ENCODE measurements around the gene NRN1L.
A peak's percentile ranks its signal among the peaks of the same experiment; 100 is the strongest.

NRN1L gene

GRCh38 chr16:67885545-67885944 is 860 bp downstream of the NRN1L start:
- DNase-seq (ENCODE audit: low read depth), result no peak
- Histone ChIP-seq H3K9me3 (ENCODE audit: control insufficient read depth, low read length) (no peaks in the 10 kb centered on the region), H3K4me3 (ENCODE audit: low read length) (no peak overlapping the region), H3K27me3 (replicated peaks; ENCODE audit: control insufficient read depth, insufficient read depth, low read length) (no peaks in the 10 kb centered on the region), H3K9ac (ENCODE audit: low read length) (no peak overlapping the region), H3K36me3 (ENCODE audit: control insufficient read depth, insufficient read depth, low read length, severe bottlenecking) (peaks cover 38% of the 10 kb centered on the region), H3K4me1 (ENCODE audit: control insufficient read depth, insufficient read depth, low read length) (peaks cover 9% of the 10 kb centered on the region)

- H3K36me3 ChIP-seq (ENCODE audit: control insufficient read depth, insufficient read depth, low read length, severe bottlenecking), result peaks cover 34% of the 10 kb centered on the region
- no peak overlapping the region for H3K9ac ChIP-seq (ENCODE audit: low read length)
- H3K27me3 ChIP-seq (replicated peaks; ENCODE audit: control insufficient read depth, insufficient read depth, low read length), result no peaks in the 10 kb centered on the region
- H3K4me3 ChIP-seq (ENCODE audit: low read length), result no peak overlapping the region
- no peak for DNase-seq (ENCODE audit: low read depth)
- peaks cover 9% of the 10 kb centered on the region for H3K4me1 ChIP-seq (ENCODE audit: control insufficient read depth, insufficient read depth, low read length)
- H3K9me3 ChIP-seq (ENCODE audit: control insufficient read depth, low read length), result no peaks in the 10 kb centered on the region
Observed at GRCh38 chr16:67885976-67886375, 1.3 kb downstream of the NRN1L start.

GRCh38 chr16:67886387-67886786 is 1.7 kb downstream of the NRN1L start:
- no peak for DNase-seq (ENCODE audit: low read depth)
- Histone ChIP-seq H3K36me3 (ENCODE audit: control insufficient read depth, insufficient read depth, low read length, severe bottlenecking) (peaks cover 29% of the 10 kb centered on the region), H3K27me3 (replicated peaks; ENCODE audit: control insufficient read depth, insufficient read depth, low read length) (no peaks in the 10 kb centered on the region), H3K4me3 (ENCODE audit: low read length) (no peak overlapping the region), H3K9me3 (ENCODE audit: control insufficient read depth, low read length) (no peaks in the 10 kb centered on the region), H3K4me1 (ENCODE audit: control insufficient read depth, insufficient read depth, low read length) (peaks cover 9% of the 10 kb centered on the region), H3K9ac (ENCODE audit: low read length) (no peak overlapping the region)

- Histone ChIP-seq H3K4me3 (ENCODE audit: low read length) (no peak overlapping the region), H3K27me3 (replicated peaks; ENCODE audit: control insufficient read depth, insufficient read depth, low read length) (no peaks in the 10 kb centered on the region), H3K4me1 (ENCODE audit: control insufficient read depth, insufficient read depth, low read length) (peaks cover 14% of the 10 kb centered on the region), H3K9ac (ENCODE audit: low read length) (no peak overlapping the region), H3K9me3 (ENCODE audit: control insufficient read depth, low read length) (no peaks in the 10 kb centered on the region), H3K36me3 (ENCODE audit: control insufficient read depth, insufficient read depth, low read length, severe bottlenecking) (peaks cover 10% of the 10 kb centered on the region)
- no peak for DNase-seq (ENCODE audit: low read depth)
Observed at GRCh38 chr16:67888331-67888730, 3.6 kb downstream of the NRN1L start.

GRCh38 chr16:67892375-67892774 is 7.7 kb downstream of the NRN1L start:
- DNase-seq (ENCODE audit: low read depth), result no peak
- Histone ChIP-seq H3K9me3 (ENCODE audit: control insufficient read depth, low read length) (no peaks in the 10 kb centered on the region), H3K4me3 (ENCODE audit: low read length) (peak overlapping the region; percentile 81), H3K27me3 (replicated peaks; ENCODE audit: control insufficient read depth, insufficient read depth, low read length) (no peaks in the 10 kb centered on the region), H3K9ac (ENCODE audit: low read length) (peak overlapping the region; percentile 84), H3K36me3 (ENCODE audit: control insufficient read depth, insufficient read depth, low read length, severe bottlenecking) (no peaks in the 10 kb centered on the region), H3K4me1 (ENCODE audit: control insufficient read depth, insufficient read depth, low read length) (peaks cover 25% of the 10 kb centered on the region)

GRCh38 chr16:67892899-67893742 is 8.4 kb downstream of the NRN1L start, which contains the start of gene PSKH1:
Gene PSKH1, plus strand, starts transcription at chr16:67893254. Its CDS starts 15,496 bp downstream, at chr16:67908750.
- H3K9me3 ChIP-seq (ENCODE audit: control insufficient read depth, low read length), result no peaks in the 10 kb centered on the region
- peak within 1 kb of the TSS; percentile 94 for H3K4me3 ChIP-seq (ENCODE audit: low read length)
- DNase-seq (ENCODE audit: low read depth), result peak; percentile 99
- no peaks in the 10 kb centered on the region for H3K36me3 ChIP-seq (ENCODE audit: control insufficient read depth, insufficient read depth, low read length, severe bottlenecking)
- no peaks in the 10 kb centered on the region for H3K27me3 ChIP-seq (replicated peaks; ENCODE audit: control insufficient read depth, insufficient read depth, low read length)
- H3K4me1 ChIP-seq (ENCODE audit: control insufficient read depth, insufficient read depth, low read length), result peaks cover 28% of the 10 kb centered on the region
- peak within 1 kb of the TSS; percentile 97 for H3K9ac ChIP-seq (ENCODE audit: low read length)

- peak overlapping the region; percentile 97 for H3K9ac ChIP-seq (ENCODE audit: low read length)
- no peaks in the 10 kb centered on the region for H3K27me3 ChIP-seq (replicated peaks; ENCODE audit: control insufficient read depth, insufficient read depth, low read length)
- H3K36me3 ChIP-seq (ENCODE audit: control insufficient read depth, insufficient read depth, low read length, severe bottlenecking), result no peaks in the 10 kb centered on the region
- no peaks in the 10 kb centered on the region for H3K9me3 ChIP-seq (ENCODE audit: control insufficient read depth, low read length)
- no peak for DNase-seq (ENCODE audit: low read depth)
- peaks cover 28% of the 10 kb centered on the region for H3K4me1 ChIP-seq (ENCODE audit: control insufficient read depth, insufficient read depth, low read length)
- H3K4me3 ChIP-seq (ENCODE audit: low read length), result peak overlapping the region; percentile 94
Observed at GRCh38 chr16:67893743-67894399, 9.2 kb downstream of the NRN1L start.

GRCh38 chr16:67897231-67897630 is 12.5 kb downstream of the NRN1L start:
- Histone ChIP-seq H3K36me3 (ENCODE audit: control insufficient read depth, insufficient read depth, low read length, severe bottlenecking) (peaks cover 3% of the 10 kb centered on the region), H3K27me3 (replicated peaks; ENCODE audit: control insufficient read depth, insufficient read depth, low read length) (no peaks in the 10 kb centered on the region), H3K9ac (ENCODE audit: low read length) (no peak overlapping the region), H3K4me1 (ENCODE audit: control insufficient read depth, insufficient read depth, low read length) (peaks cover 28% of the 10 kb centered on the region), H3K4me3 (ENCODE audit: low read length) (no peak overlapping the region), H3K9me3 (ENCODE audit: control insufficient read depth, low read length) (no peaks in the 10 kb centered on the region)
- DNase-seq (ENCODE audit: low read depth), result peak; percentile 42

- no peak overlapping the region for H3K9ac ChIP-seq (ENCODE audit: low read length)
- no peak for DNase-seq (ENCODE audit: low read depth)
- H3K4me1 ChIP-seq (ENCODE audit: control insufficient read depth, insufficient read depth, low read length), result peaks cover 9% of the 10 kb centered on the region
- H3K9me3 ChIP-seq (ENCODE audit: control insufficient read depth, low read length), result no peaks in the 10 kb centered on the region
- no peak overlapping the region for H3K4me3 ChIP-seq (ENCODE audit: low read length)
- peaks cover 10% of the 10 kb centered on the region for H3K36me3 ChIP-seq (ENCODE audit: control insufficient read depth, insufficient read depth, low read length, severe bottlenecking)
- no peaks in the 10 kb centered on the region for H3K27me3 ChIP-seq (replicated peaks; ENCODE audit: control insufficient read depth, insufficient read depth, low read length)
Observed at GRCh38 chr16:67901734-67902133, 17.0 kb downstream of the NRN1L start.

GRCh38 chr16:67902831-67903230 is 18.1 kb downstream of the NRN1L start:
- no peak for DNase-seq (ENCODE audit: low read depth)
- H3K36me3 ChIP-seq (ENCODE audit: control insufficient read depth, insufficient read depth, low read length, severe bottlenecking), result peaks cover 10% of the 10 kb centered on the region
- no peak overlapping the region for H3K4me3 ChIP-seq (ENCODE audit: low read length)
- no peaks in the 10 kb centered on the region for H3K27me3 ChIP-seq (replicated peaks; ENCODE audit: control insufficient read depth, insufficient read depth, low read length)
- no peak overlapping the region for H3K9ac ChIP-seq (ENCODE audit: low read length)
- no peaks in the 10 kb centered on the region for H3K4me1 ChIP-seq (ENCODE audit: control insufficient read depth, insufficient read depth, low read length)
- H3K9me3 ChIP-seq (ENCODE audit: control insufficient read depth, low read length), result no peaks in the 10 kb centered on the region

GRCh38 chr16:67907397-67908180 is 22.9 kb downstream of the NRN1L start:
- H3K9ac ChIP-seq (ENCODE audit: low read length), result no peak overlapping the region
- H3K4me3 ChIP-seq (ENCODE audit: low read length), result no peak overlapping the region
- H3K9me3 ChIP-seq (ENCODE audit: control insufficient read depth, low read length), result no peaks in the 10 kb centered on the region
- DNase-seq (ENCODE audit: low read depth), result no peak
- peaks cover 38% of the 10 kb centered on the region for H3K36me3 ChIP-seq (ENCODE audit: control insufficient read depth, insufficient read depth, low read length, severe bottlenecking)
- no peaks in the 10 kb centered on the region for H3K4me1 ChIP-seq (ENCODE audit: control insufficient read depth, insufficient read depth, low read length)
- no peaks in the 10 kb centered on the region for H3K27me3 ChIP-seq (replicated peaks; ENCODE audit: control insufficient read depth, insufficient read depth, low read length)
